ENCODE data around the gene ZNF134. TPM values are rescaled to one million over a fixed set of nuclear protein-coding genes. Genes with fewer than 3 reads are reported as not detected.

The ZNF134 gene
- total RNA-seq, 1 donor from 2014 or later = 18.9 TPM

DNA sequence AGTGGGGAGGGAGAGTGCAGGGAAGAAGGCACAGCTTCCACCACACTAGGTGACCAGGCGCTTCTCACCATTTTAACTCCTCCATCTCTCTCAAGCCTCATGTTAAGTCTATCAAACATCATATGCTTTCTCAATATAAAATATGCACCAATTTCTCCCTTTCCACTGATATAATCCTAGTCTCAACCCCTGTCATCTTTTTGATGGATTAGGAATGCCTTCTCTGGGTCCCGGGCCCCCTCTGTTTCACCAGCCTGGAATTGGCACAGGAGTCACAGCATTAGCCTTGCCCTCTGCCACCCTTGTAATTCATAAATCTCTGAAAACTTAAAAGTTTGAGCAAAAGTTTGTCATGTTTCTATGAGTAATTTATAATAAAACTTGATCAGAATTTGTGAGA lies 54.6 kb downstream of the ZNF134 start, which contains the start of gene ZSCAN4:
Gene ZSCAN4, plus strand, starts transcription at position 301 of the 400 bp plus-strand sequence. CDS start 7,211 bp downstream, outside the sequence.
- no peak for ATAC-seq

DNA sequence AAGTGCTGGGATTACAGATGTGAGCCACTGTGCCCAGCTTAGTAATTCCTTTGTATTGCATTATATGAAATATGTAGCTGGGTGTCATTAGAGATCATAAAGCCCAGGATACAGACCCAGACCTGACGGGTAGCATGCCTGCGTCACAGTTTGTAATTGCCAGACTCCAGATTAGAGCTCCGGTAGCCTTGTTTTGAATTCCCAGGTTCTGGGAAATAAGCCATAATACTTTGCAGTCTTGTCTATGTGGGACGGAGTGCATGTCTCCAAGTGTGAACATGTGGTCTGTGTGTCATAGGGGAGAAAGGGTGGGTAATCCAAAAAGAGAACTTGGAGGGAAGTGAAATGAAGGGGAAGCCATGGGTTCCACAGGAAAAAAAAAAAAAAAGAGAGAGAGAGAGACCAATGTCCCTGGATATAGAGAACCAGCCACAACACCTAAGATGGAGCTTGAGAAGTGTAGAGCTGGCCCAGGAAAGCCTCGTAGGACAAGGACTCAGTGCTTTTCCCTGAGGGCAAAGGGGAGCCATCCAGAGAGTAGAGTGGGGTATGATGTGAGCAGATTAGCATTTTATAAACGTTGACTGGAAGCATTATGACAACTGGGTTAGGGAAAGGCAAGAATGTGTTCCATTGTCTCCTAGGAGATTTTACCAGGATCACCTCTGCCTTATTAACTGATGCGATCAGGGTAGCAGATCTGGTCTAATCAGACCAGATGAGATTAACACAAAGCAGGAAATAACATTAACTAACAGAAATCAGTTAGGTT lies 57.3 kb downstream of the ZNF134 start:
- H3K27ac ChIP-seq = no peak overlapping the region
- DNase-seq (no peak), ATAC-seq (no peak)
- no peaks in the 10 kb centered on the region for H3K4me1 ChIP-seq
- H3K9me3 ChIP-seq = no peaks in the 10 kb centered on the region
- intact Hi-C loops (cut with DNase I) = no loop called here
- H3K4me3 ChIP-seq = no peak overlapping the region
- H3K36me3 ChIP-seq = no peaks in the 10 kb centered on the region
- peaks cover 4% of the 10 kb centered on the region for H3K27me3 ChIP-seq
- TF ChIP-seq, protein P1, sequence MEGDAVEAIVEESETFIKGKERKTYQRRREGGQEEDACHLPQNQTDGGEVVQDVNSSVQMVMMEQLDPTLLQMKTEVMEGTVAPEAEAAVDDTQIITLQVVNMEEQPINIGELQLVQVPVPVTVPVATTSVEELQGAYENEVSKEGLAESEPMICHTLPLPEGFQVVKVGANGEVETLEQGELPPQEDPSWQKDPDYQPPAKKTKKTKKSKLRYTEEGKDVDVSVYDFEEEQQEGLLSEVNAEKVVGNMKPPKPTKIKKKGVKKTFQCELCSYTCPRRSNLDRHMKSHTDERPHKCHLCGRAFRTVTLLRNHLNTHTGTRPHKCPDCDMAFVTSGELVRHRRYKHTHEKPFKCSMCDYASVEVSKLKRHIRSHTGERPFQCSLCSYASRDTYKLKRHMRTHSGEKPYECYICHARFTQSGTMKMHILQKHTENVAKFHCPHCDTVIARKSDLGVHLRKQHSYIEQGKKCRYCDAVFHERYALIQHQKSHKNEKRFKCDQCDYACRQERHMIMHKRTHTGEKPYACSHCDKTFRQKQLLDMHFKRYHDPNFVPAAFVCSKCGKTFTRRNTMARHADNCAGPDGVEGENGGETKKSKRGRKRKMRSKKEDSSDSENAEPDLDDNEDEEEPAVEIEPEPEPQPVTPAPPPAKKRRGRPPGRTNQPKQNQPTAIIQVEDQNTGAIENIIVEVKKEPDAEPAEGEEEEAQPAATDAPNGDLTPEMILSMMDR (IDR thresholded peaks at IDR 0.05) = no peak

More for the DNA sequence above, 54.6 kb downstream of the ZNF134 start, which contains the start of gene ZSCAN4:
- Histone ChIP-seq H3K36me3 (no peaks in the 10 kb centered on the region), H3K4me3 (no peak within 1 kb of the TSS), H3K4me1 (no peaks in the 10 kb centered on the region), H3K27me3 (peaks cover 6% of the 10 kb centered on the region), H3K9me3 (no peaks in the 10 kb centered on the region), H3K27ac (no peak within 1 kb of the TSS)
- intact Hi-C loops (cut with DNase I) = no loop called here
- TF ChIP-seq, protein P1 (IDR thresholded peaks at IDR 0.05) = no peak
- DNase-seq = no peak

DNA sequence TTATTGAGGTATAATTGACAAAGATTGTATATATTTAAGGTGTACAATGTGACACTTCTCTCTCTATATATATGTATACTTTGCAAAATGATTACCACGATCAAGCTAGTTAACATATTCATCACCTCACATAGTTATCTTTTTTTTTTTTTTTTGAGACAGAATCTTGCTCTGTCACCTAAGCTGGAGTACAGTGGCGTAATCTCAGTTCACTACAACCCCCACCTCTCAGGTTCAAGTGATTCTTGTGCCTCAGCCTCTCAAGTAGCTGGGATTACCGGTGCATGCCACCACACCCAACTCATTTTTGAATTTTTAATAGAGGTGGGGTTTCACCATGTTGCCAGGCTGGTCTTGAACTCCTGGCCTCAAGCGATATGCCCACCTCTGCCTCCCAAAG lies 58.4 kb downstream of the ZNF134 start:
- no peak overlapping the region for H3K4me3 ChIP-seq
- H3K27me3 ChIP-seq = peaks cover 11% of the 10 kb centered on the region
- intact Hi-C loops (cut with DNase I) = no loop called here
- H3K27ac ChIP-seq = no peak overlapping the region
- TF ChIP-seq, protein P1 (IDR thresholded peaks at IDR 0.05) = no peak
- DNase-seq (no peak), ATAC-seq (no peak)
- no peaks in the 10 kb centered on the region for H3K9me3 ChIP-seq
- H3K36me3 ChIP-seq = no peaks in the 10 kb centered on the region
- H3K4me1 ChIP-seq = no peaks in the 10 kb centered on the region

Other genes with a start within 250 kb of the ZNF134 start
- gene ZNF548, start 224.4 kb upstream of the ZNF134 start, total RNA-seq = 18.6 TPM
- gene ZNF17, start 203.1 kb upstream of the ZNF134 start, total RNA-seq = 12.5 TPM
- 7.5 TPM for gene ZNF749, start 178.9 kb upstream of the ZNF134 start, total RNA-seq
- 0.75 TPM for gene VN1R1, start 157.1 kb upstream of the ZNF134 start, total RNA-seq
- 6.6 TPM for gene ZNF772, start 136.7 kb upstream of the ZNF134 start, total RNA-seq
- gene ZNF419, start 126.5 kb upstream of the ZNF134 start, total RNA-seq = 9.6 TPM
- gene ZNF773, start 114.3 kb upstream of the ZNF134 start, total RNA-seq = 7.1 TPM
- 6.4 TPM for gene ZNF549, start 86.9 kb upstream of the ZNF134 start, total RNA-seq
- 6.3 TPM for gene ZNF550, start 54.4 kb upstream of the ZNF134 start, total RNA-seq
- 5.6 TPM for gene ZNF416, start 35.3 kb upstream of the ZNF134 start, total RNA-seq
- gene ZIK1, start 30.1 kb upstream of the ZNF134 start, total RNA-seq = 2.9 TPM
- gene ZNF530, start 14.4 kb upstream of the ZNF134 start, total RNA-seq = 2.9 TPM
- gene ZNF211, start 18.9 kb downstream of the ZNF134 start, total RNA-seq = 13.3 TPM
- not detected for gene ZSCAN4, start 54.7 kb downstream of the ZNF134 start, total RNA-seq
- gene ZNF551, start 67.7 kb downstream of the ZNF134 start, total RNA-seq = 5.5 TPM
- gene ZNF154, start 95.0 kb downstream of the ZNF134 start, total RNA-seq = 4.5 TPM
- gene ZNF671, start 113.4 kb downstream of the ZNF134 start, total RNA-seq = 7.1 TPM
- gene ZNF776, start 132.6 kb downstream of the ZNF134 start, total RNA-seq = 15.1 TPM
- 18.5 TPM for gene ZNF586, start 155.4 kb downstream of the ZNF134 start, total RNA-seq
- gene ZNF552, start 200.7 kb downstream of the ZNF134 start, total RNA-seq = 10.9 TPM
- gene ZNF587B, start 216.1 kb downstream of the ZNF134 start, total RNA-seq = 12.2 TPM
- 27.3 TPM for gene ZNF587, start 235.6 kb downstream of the ZNF134 start, total RNA-seq

Measured in upper lobe of right lung (tissue), 1 donor.